Muscle of leg (tissue), 11 donors: Measurements from ENCODE around the gene EPHA1. TPM values are rescaled to one million over a fixed set of nuclear protein-coding genes. Genes with fewer than 3 reads are reported as not detected.
"Not testable (repeated sequence)": the region's sequence is repeated elsewhere in the genome, so short reads cannot be mapped to it uniquely, and the experiment has no call there.

Experiments used
- DNase-seq: peaks from one replicate; pipeline ENCODE4 v3.0.0; 2013
- H3K27ac ChIP-seq: one replicate; pipeline ENCODE4 v1.5.1; 2013; ENCODE audit warnings: mild to moderate bottlenecking, low read length, control low read depth
- H3K27me3 ChIP-seq: one replicate; pipeline ENCODE4 v1.6.1; 2013; ENCODE audit warnings: low read length; ENCODE audit not compliant: control insufficient read depth, insufficient read depth
- H3K36me3 ChIP-seq: one replicate; pipeline ENCODE4 v1.6.1; 2013; ENCODE audit warnings: low read length; ENCODE audit not compliant: control insufficient read depth, insufficient read depth
- H3K4me1 ChIP-seq: one replicate; pipeline ENCODE4 v1.6.1; 2013; ENCODE audit warnings: low read length; ENCODE audit not compliant: control insufficient read depth, insufficient read depth
- H3K4me3 ChIP-seq: one replicate; pipeline ENCODE4 v1.5.1; 2013; ENCODE audit warnings: low read length, control low read depth
- H3K9me3 ChIP-seq: replicated peaks from 2 replicates; pipeline ENCODE4 v1.6.1; 2013; ENCODE audit warnings: low read depth, low read length; ENCODE audit not compliant: control insufficient read depth
- WGBS: methylation state at CpG from one replicate; pipeline ENCODE4 v1.1.5; 2013; ENCODE audit warnings: missing lambda C conversion rate; ENCODE audit not compliant: insufficient coverage; 5-methylcytosine and 5-hydroxymethylcytosine counted together
- polyA plus RNA-seq, 8 donors: library from polyadenylated mRNA; unstranded; fragments of 120-200 nt; gene quantifications; one replicate each; pipeline versions ENCODE4 v1.2.1 to v1.2.3, GENCODE V29; 2013; ENCODE audit warnings: inconsistent platforms in 1 of 8, low replicate concordance in 1 of 8; ENCODE audit not compliant: insufficient read length in 8 of 8, insufficient read depth in 1 of 8
- total RNA-seq: library from RNA; stranded (reverse); fragments of 120-200 nt; gene quantifications from one replicate; pipeline ENCODE4 v1.2.4, GENCODE V29; 2013

Gene EPHA1
- total and polyA plus RNA-seq, 9 donors: 2.1 to 6.1 (median 4.4) TPM; not detected in 1

DNA sequence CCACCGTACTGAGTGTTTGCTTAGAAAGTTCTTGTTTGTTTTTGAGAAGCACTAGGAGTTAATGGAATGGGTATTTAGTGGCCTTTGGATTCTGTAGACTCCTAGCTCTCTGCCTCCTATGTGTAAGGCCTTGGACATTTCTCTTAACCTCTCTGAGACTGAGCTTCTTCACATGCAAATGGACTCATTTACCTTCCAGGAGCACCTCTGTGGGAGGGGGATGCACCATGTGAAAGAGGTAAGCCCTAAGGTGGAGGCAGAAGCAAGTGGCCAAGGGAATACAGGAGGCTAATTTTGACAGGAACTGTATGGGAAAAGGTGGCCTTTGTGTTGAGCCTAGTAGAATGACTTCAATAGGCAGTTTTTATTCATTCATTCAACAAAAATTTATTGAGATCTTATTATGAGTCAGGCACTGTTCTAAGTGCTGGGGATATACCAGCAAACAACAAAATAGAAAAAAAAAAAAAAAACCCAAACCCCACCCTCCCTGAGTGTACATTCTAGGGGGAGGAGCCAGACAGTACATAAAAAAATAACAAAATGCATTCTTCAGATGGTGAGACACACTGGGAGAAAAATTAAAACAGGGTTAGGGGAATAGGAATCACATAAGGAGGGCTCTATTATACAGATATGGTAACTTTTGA, 9.2 kb upstream of the EPHA1 start:
- no peak for DNase-seq
- Histone ChIP-seq H3K9me3 (peaks cover 2% of the 10 kb centered on the region), H3K4me3 (no peak overlapping the region), H3K27me3 (no peaks in the 10 kb centered on the region), H3K4me1 (peaks cover 12% of the 10 kb centered on the region), H3K36me3 (no peaks in the 10 kb centered on the region), H3K27ac (no peak overlapping the region)
- no CpG with 5 or more reads among the region's 1 CpG for WGBS

GRCh38 chr7:143416565-143417149, 8.0 kb upstream of the EPHA1 start:
- H3K27me3 ChIP-seq: no peaks in the 10 kb centered on the region
- no CpG with 5 or more reads among the region's 3 CpGs for WGBS
- DNase-seq: peak; percentile 77

DNA sequence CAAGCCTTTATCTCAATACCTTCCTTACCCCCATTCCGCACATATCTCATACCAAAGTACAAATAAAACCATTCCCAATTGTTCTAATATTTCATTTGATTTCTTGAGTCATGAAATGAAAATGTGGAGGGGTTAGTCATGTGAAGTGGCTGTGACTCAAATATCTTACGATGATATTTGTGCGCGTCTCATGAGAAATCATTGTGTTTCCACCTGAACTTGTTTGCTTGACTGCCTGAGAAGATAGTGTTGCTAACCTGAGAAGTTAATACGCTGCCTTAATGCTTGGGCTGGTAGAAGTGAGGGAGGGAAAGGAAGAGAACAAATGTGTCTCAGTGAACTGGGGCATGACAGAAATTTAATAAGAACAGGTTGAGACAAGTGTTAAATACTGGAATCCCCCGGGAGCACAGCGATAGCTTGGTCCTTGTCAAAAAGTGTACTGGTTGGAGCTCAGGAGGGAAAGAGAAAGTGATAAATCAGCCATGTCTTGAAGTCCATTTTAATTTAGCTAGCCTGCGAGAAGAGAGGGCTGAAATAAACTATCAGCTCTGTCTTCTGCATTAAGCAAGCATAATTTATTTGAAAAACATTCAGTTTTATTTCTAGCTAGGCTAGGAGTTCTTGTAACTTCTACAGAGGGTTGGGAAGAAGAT, 7.2 kb upstream of the EPHA1 start:
- WGBS: 81% methylated on average over 6 of the region's 8 CpGs
- Histone ChIP-seq H3K27ac (no peak overlapping the region), H3K27me3 (no peaks in the 10 kb centered on the region)

More at GRCh38 chr7:143416565-143417149, 8.0 kb upstream of the EPHA1 start:
- Histone ChIP-seq H3K4me3 (no peak overlapping the region), H3K27ac (no peak overlapping the region), H3K9me3 (peaks cover 2% of the 10 kb centered on the region), H3K36me3 (no peaks in the 10 kb centered on the region), H3K4me1 (peaks cover 7% of the 10 kb centered on the region)

GRCh38 chr7:143415209-143415608, 6.6 kb upstream of the EPHA1 start:
- DNase-seq, H3K27ac ChIP-seq, H3K27me3 ChIP-seq, H3K9me3 ChIP-seq, H3K4me3 ChIP-seq, H3K36me3 ChIP-seq: not testable (repeated sequence)
- WGBS: 79% methylated on average over 2 of the region's 7 CpGs
- peaks cover 16% of the 10 kb centered on the region for H3K4me1 ChIP-seq

More for the DNA sequence above, 7.2 kb upstream of the EPHA1 start:
- H3K36me3 ChIP-seq: no peaks in the 10 kb centered on the region
- peaks cover 12% of the 10 kb centered on the region for H3K4me1 ChIP-seq
- H3K9me3 ChIP-seq: peaks cover 2% of the 10 kb centered on the region
- no peak for DNase-seq
- H3K4me3 ChIP-seq: no peak overlapping the region

DNA sequence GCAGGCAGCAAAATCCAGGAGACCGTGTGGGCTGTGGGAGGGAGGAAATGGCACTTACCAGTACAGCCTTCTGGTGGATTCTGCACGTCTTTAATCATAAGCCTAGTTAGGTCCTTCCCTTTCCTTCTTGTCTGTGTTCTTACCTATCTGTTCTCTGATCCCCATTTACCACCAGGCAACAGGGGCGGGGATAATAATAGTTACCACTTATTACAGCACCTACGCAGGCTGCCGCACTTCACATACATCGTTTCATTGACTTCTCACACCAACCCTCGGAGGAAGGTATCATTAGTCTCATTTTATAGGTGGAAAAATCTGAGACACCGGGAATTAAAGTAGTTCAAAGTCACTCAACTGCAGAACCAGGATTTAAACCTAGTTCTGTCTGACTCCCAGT, 4.5 kb upstream of the EPHA1 start:
- H3K4me1 ChIP-seq: peaks cover 22% of the 10 kb centered on the region

GRCh38 chr7:143411976-143412708, 3.5 kb upstream of the EPHA1 start:
- H3K36me3 ChIP-seq: no peaks in the 10 kb centered on the region
- no peaks in the 10 kb centered on the region for H3K27me3 ChIP-seq
- peaks cover 30% of the 10 kb centered on the region for H3K4me1 ChIP-seq
- no peak overlapping the region for H3K4me3 ChIP-seq
- H3K9me3 ChIP-seq: no peaks in the 10 kb centered on the region
- no peak overlapping the region for H3K27ac ChIP-seq
- WGBS: 54% methylated on average over 4 of the region's 5 CpGs
- DNase-seq: no peak

More for the DNA sequence above, 4.5 kb upstream of the EPHA1 start:
- WGBS: 89% methylated on average over 3 of the region's 8 CpGs
- Histone ChIP-seq H3K27ac (no peak overlapping the region), H3K9me3 (no peaks in the 10 kb centered on the region), H3K27me3 (no peaks in the 10 kb centered on the region), H3K4me3 (no peak overlapping the region), H3K36me3 (no peaks in the 10 kb centered on the region)
- DNase-seq: no peak

DNA sequence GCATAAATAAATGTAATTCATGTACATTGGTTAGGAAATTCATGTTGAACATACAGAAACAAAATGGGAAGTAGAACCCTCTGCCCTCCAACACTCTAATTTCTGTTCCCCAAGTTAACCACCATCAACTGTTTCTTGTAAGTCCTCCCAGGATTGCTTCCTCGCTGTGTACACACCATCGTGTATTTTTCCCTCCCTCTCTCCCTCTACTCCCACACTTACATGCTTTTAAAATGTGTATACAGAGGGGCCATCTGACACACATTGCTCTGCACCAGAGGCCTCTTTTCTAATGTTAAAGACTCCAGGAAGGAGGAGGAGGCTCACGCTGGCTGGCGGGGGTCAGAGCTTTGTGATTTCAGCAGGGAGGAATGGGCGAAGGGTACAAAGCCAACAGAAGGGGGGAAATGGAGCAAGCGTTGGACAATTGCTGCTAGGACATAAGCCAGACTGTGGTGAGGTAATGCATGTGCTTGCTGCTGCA, 1.9 kb upstream of the EPHA1 start:
- peak overlapping the region; percentile 48 for H3K27ac ChIP-seq
- H3K27me3 ChIP-seq: no peaks in the 10 kb centered on the region
- H3K36me3 ChIP-seq: no peaks in the 10 kb centered on the region
- H3K9me3 ChIP-seq: no peaks in the 10 kb centered on the region
- peak; percentile 90 for DNase-seq
- peaks cover 40% of the 10 kb centered on the region for H3K4me1 ChIP-seq
- WGBS: 13% methylated on average over 5 of the region's 6 CpGs
- H3K4me3 ChIP-seq: no peak overlapping the region

DNA sequence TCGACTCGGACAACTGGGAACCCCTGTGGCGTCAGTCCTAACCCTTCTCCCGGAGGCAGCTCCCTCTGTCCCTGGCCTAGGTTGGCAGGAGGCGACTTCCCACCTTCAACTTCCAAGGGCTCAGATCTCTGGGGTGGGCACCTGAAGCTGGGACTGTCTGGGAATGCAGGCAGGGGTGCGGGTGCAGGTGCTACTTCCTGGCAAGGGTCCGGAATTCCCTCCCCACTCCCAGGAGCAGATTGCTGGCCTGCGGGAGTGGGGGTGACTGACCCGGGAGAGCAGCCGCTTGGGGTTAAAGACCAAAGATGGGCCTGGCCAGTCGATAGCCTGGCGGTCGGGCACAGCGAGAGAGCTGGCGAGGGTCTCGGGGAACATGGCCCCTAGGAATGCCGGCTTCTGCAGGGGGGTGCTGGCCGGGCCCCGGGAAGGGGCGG, 387 bp downstream of the EPHA1 start:
- no peaks in the 10 kb centered on the region for H3K36me3 ChIP-seq
- 10% methylated on average over 2 of the region's 20 CpGs for WGBS
- DNase-seq: no peak
- no peak overlapping the region for H3K4me3 ChIP-seq
- no peak overlapping the region for H3K27ac ChIP-seq
- no peaks in the 10 kb centered on the region for H3K9me3 ChIP-seq
- peaks cover 49% of the 10 kb centered on the region for H3K4me1 ChIP-seq
- no peaks in the 10 kb centered on the region for H3K27me3 ChIP-seq

DNA sequence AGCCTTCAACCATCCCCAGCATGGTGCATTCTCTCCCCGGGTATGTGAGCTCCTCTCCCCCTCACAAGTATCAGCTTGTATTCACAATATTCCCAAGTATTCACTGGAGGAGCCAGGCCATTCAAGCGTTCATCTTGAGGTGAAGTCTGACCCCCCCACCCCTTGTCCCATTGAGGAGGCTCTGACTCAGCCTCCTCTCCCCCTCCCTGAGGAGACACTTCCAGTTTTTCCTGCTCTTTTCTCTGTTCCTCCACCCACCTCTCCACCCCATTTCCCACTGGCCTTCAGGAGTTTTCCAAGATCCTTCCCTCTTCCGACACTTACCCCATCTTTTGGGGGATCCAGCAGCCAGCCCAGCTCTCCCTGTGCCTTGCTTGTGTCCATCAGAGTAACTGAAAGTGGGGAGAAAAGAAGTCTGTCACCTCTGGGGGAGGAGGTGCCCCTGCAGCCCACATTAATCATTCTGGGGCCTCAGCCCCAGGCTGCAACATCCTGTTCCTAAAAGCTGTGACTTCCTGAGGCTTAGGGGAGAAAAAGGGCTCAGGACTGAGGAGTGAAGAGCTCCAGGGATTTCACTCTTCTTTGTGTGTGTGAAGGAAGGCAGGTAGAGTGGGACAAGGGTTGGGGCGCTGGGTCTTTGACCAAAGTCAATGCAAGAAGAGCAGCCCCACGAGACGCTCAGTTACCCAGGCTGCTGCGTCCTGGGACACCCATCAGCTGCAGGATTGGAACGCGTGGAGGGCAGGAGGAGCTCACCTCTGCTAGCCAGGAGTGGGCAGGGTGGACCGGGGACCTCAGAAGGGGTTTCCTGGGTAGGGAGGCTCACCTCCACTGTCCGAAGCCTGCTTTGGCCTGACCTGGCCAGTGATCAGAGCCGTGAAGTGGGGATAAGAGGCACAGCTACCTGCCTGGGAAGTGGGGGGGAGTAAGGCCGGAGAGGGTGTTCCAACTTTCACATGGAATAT, 1.1 kb downstream of the EPHA1 start:
- H3K4me3 ChIP-seq: no peak overlapping the region

More for the DNA sequence above, 1.1 kb downstream of the EPHA1 start:
- H3K9me3 ChIP-seq: no peaks in the 10 kb centered on the region
- 48% methylated on average over 11 of the region's 13 CpGs for WGBS
- no peaks in the 10 kb centered on the region for H3K36me3 ChIP-seq
- H3K27me3 ChIP-seq: no peaks in the 10 kb centered on the region
- no peak overlapping the region for H3K27ac ChIP-seq
- peaks cover 49% of the 10 kb centered on the region for H3K4me1 ChIP-seq
- no peak for DNase-seq
